K562 (cell line): ENCODE results near the gene HBP1. TPM values are rescaled to one million over a fixed set of nuclear protein-coding genes. Genes with fewer than 3 reads are reported as not detected.
A peak's percentile ranks its signal among the peaks of the same experiment; 100 is the strongest.

ENCODE experiments used
- ARNT ChIP-seq, 2 experiments: fragments of 450-650 bp; IDR thresholded peaks; 2 replicates each; pipeline ENCODE4 v1.6.1; 2016; ENCODE audit warnings: mild to moderate bottlenecking in 1 of 2
- CEBPB ChIP-seq: fragments of 450-650 bp; IDR thresholded peaks from 2 replicates; pipeline ENCODE4 v1.6.1; 2016; ENCODE audit warnings: missing genetic modification characterization, missing compliant biosample characterization
- FOXJ2 ChIP-seq: fragments of 200-800 bp; sonication (Bioruptor generic); IDR thresholded peaks from 2 replicates; pipeline ENCODE4 v1.6.1; 2016; ENCODE audit warnings: missing genetic modification characterization, missing compliant biosample characterization
- GATAD2A ChIP-seq: fragments of 450-650 bp; IDR thresholded peaks from 2 replicates; pipeline ENCODE4 v1.6.1; 2017
- KLF1 ChIP-seq: fragments of 450-650 bp; IDR thresholded peaks from 2 replicates; pipeline ENCODE4 v1.6.1; 2016; ENCODE audit warnings: missing genetic modification characterization, missing compliant biosample characterization
- NFIC ChIP-seq: fragments of 450-650 bp; IDR thresholded peaks from 2 replicates; pipeline ENCODE4 v1.6.1; 2017; ENCODE audit warnings: mild to moderate bottlenecking, inconsistent platforms
- NFRKB ChIP-seq: fragments of 450-650 bp; IDR thresholded peaks from 2 replicates; pipeline ENCODE4 v1.6.1; 2016; ENCODE audit warnings: low read depth
- NR4A1 ChIP-seq, 2 experiments: fragments of 250-450 bp in 1 of 2; fragments of 450-650 bp in 1 of 2; sonication (Bioruptor Pico) in 1 of 2; IDR thresholded peaks; 2 replicates each; pipeline versions ENCODE4 v1.4.0 to v1.6.1; 2016 to 2020; ENCODE audit warnings: mild to moderate bottlenecking in 2 of 2, missing compliant biosample characterization in 1 of 2, missing genetic modification characterization in 1 of 2, moderate library complexity in 1 of 2
- TEAD2 ChIP-seq: fragments of 450-650 bp; IDR thresholded peaks from 2 replicates; pipeline ENCODE4 v1.6.1; 2016; ENCODE audit warnings: missing genetic modification characterization, control low read depth, missing compliant biosample characterization
- TSC22D4 ChIP-seq: fragments of 450-650 bp; IDR thresholded peaks from 2 replicates; pipeline ENCODE4 v1.6.1; 2016; ENCODE audit warnings: missing genetic modification characterization, missing biosample characterization, control low read depth
- ZC3H4 ChIP-seq: sonication (generic); formaldehyde crosslinking; IDR thresholded peaks from 2 replicates; pipeline ENCODE4 v1.9.0; 2021; ENCODE audit warnings: missing genetic modification reagents, borderline replicate concordance
- polyA plus RNA-seq, 8 experiments: library from polyadenylated mRNA; depleted of rRNA in 4 of 8; stranded (reverse) in 5 of 8; unstranded in 3 of 8; fragments of >200 nt; fragmentation: Nextera tagmentation in 2 of 8; fragmentation: Illumina TruSeq in 1 of 8; extraction: Ambion mirVana in 2 of 8; extraction: Trizol in 1 of 8; gene quantifications; 2 replicates each; pipeline versions ENCODE4 v1.2.1 to v1.2.3, GENCODE V29; 2011 to 2014; ENCODE audit warnings: inconsistent platforms in 1 of 8, missing spikeins in 1 of 8
- total RNA-seq, 7 experiments: library from RNA; depleted of rRNA in 6 of 7; stranded (reverse); fragments of >200 nt in 6 of 7; fragmentation: Illumina TruSeq in 2 of 7; extraction: Trizol in 2 of 7; gene quantifications; 2 replicates each; pipeline versions ENCODE4 v1.2.1 to v1.2.3, GENCODE V29; 2011 to 2021; ENCODE audit warnings: low replicate concordance in 1 of 7
- TF ChIP-seq, protein P1 (sequence below): IDR thresholded peaks from 2 replicates; pipeline ENCODE4 v1.6.1; 2011; ENCODE audit not compliant: insufficient read length; ENCODE audit errors: extremely low read depth
- TF ChIP-seq, protein P2 (sequence below): sonication (generic); formaldehyde crosslinking; IDR thresholded peaks from 2 replicates; pipeline ENCODE4 v1.8.0; 2022; ENCODE audit warnings: mild to moderate bottlenecking, missing genetic modification reagents
- TF ChIP-seq, protein P3 (sequence below): fragments of 450-650 bp; IDR thresholded peaks from 2 replicates; pipeline ENCODE4 v1.7.1; 2018; ENCODE audit warnings: mild to moderate bottlenecking, low read depth; ENCODE audit not compliant: partially characterized antibody
- TF ChIP-seq, protein P4 (sequence below): sonication (generic); formaldehyde crosslinking; IDR thresholded peaks from 2 replicates; pipeline ENCODE4 v1.8.0; 2022; ENCODE audit warnings: missing genetic modification reagents, mild to moderate bottlenecking, moderate library complexity, borderline replicate concordance
- TF ChIP-seq, protein P5 (sequence below), 2 experiments: fragments of 450-650 bp; conservative IDR thresholded peaks; 2 replicates each; pipeline ENCODE4 v1.6.1; 2017; ENCODE audit warnings: mild to moderate bottlenecking in 2 of 2, moderate library complexity in 2 of 2

HBP1 gene
- total and polyA plus RNA-seq, 9 of the 15 experiments (the other 6 are each of a cell fraction or from before 2014, with no cell fraction given), result 18.7 to 59.9 (median 27.0) TPM

DNA sequence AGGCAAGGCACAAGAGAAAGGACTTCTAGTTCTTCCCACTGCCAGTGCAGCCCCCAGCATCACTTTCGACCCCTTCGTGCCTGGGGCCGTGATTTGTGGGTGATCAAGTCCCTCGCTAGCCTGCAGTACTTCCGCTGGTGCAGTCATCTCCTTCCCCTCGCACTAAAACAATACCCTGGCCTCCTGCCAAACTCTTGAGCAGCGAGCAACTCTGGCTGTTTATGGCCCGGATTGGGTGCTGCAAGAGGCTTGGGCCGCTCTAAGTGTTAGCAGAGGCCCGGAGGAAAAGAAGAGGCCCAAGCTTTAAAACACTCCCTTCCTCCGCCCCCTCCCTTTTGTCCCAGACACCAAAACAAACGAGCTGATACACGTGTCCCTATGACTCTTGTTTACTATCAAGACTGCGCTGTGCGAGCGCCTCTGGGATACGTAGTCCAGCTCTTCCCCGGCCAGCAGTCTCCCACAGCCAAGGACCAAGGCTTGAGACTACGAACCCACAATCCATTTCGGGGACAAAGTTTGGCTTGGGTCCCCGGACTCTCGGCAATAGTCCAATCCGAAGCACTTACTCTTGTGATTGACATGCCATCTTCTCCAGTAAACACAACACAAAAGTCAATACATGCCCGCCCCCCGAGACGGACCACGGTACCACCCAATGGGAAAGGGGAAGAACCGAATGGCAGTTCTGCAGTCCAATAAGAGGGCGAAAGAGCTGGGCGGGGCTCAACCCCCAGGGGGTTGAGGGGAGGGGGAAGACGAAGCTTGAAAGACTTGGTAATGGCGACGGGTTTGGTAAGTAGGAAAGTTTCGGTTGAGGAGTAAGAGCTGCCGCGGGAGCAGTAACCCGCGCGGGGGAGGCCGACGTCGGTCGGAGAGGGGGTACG lies at the start of gene HBP1 (continued):
- TF ChIP-seq, protein P1, sequence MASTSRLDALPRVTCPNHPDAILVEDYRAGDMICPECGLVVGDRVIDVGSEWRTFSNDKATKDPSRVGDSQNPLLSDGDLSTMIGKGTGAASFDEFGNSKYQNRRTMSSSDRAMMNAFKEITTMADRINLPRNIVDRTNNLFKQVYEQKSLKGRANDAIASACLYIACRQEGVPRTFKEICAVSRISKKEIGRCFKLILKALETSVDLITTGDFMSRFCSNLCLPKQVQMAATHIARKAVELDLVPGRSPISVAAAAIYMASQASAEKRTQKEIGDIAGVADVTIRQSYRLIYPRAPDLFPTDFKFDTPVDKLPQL, result no peak
- TF ChIP-seq, protein P2, sequence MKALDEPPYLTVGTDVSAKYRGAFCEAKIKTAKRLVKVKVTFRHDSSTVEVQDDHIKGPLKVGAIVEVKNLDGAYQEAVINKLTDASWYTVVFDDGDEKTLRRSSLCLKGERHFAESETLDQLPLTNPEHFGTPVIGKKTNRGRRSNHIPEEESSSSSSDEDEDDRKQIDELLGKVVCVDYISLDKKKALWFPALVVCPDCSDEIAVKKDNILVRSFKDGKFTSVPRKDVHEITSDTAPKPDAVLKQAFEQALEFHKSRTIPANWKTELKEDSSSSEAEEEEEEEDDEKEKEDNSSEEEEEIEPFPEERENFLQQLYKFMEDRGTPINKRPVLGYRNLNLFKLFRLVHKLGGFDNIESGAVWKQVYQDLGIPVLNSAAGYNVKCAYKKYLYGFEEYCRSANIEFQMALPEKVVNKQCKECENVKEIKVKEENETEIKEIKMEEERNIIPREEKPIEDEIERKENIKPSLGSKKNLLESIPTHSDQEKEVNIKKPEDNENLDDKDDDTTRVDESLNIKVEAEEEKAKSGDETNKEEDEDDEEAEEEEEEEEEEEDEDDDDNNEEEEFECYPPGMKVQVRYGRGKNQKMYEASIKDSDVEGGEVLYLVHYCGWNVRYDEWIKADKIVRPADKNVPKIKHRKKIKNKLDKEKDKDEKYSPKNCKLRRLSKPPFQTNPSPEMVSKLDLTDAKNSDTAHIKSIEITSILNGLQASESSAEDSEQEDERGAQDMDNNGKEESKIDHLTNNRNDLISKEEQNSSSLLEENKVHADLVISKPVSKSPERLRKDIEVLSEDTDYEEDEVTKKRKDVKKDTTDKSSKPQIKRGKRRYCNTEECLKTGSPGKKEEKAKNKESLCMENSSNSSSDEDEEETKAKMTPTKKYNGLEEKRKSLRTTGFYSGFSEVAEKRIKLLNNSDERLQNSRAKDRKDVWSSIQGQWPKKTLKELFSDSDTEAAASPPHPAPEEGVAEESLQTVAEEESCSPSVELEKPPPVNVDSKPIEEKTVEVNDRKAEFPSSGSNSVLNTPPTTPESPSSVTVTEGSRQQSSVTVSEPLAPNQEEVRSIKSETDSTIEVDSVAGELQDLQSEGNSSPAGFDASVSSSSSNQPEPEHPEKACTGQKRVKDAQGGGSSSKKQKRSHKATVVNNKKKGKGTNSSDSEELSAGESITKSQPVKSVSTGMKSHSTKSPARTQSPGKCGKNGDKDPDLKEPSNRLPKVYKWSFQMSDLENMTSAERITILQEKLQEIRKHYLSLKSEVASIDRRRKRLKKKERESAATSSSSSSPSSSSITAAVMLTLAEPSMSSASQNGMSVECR (CRISPR knock-in tag), result peak; percentile 90
- TF ChIP-seq KLF1 (tag) (0 out of 2 replicates have a peak, but pooled peaks have one; percentile 26), CEBPB (tag) (peak; percentile 84), ZC3H4 (CRISPR knock-in tag) (no peak), ARNT (IDR thresholded peaks at IDR 0.05) (peak; percentile 35 to 53; a peak in 3 of 4 replicates), TSC22D4 (no peak), GATAD2A (no peak), TEAD2 (tag) (no peak), FOXJ2 (tag) (peak; percentile 99), NR4A1 (CRISPR knock-in tag; IDR thresholded peaks at IDR 0.05) (no peak), NR4A1 (tag; IDR thresholded peaks at IDR 0.05) (0 out of 2 replicates have a peak, but pooled peaks have one; percentile 43), NFRKB (peak; percentile 100), NFIC (peak; percentile 99)
- TF ChIP-seq, protein P3, sequence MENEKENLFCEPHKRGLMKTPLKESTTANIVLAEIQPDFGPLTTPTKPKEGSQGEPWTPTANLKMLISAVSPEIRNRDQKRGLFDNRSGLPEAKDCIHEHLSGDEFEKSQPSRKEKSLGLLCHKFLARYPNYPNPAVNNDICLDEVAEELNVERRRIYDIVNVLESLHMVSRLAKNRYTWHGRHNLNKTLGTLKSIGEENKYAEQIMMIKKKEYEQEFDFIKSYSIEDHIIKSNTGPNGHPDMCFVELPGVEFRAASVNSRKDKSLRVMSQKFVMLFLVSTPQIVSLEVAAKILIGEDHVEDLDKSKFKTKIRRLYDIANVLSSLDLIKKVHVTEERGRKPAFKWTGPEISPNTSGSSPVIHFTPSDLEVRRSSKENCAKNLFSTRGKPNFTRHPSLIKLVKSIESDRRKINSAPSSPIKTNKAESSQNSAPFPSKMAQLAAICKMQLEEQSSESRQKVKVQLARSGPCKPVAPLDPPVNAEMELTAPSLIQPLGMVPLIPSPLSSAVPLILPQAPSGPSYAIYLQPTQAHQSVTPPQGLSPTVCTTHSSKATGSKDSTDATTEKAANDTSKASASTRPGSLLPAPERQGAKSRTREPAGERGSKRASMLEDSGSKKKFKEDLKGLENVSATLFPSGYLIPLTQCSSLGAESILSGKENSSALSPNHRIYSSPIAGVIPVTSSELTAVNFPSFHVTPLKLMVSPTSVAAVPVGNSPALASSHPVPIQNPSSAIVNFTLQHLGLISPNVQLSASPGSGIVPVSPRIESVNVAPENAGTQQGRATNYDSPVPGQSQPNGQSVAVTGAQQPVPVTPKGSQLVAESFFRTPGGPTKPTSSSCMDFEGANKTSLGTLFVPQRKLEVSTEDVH, result peak; percentile 40
- TF ChIP-seq, protein P4, sequence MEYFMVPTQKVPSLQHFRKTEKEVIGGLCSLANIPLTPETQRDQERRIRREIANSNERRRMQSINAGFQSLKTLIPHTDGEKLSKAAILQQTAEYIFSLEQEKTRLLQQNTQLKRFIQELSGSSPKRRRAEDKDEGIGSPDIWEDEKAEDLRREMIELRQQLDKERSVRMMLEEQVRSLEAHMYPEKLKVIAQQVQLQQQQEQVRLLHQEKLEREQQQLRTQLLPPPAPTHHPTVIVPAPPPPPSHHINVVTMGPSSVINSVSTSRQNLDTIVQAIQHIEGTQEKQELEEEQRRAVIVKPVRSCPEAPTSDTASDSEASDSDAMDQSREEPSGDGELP (CRISPR knock-in tag), result peak; percentile 68; the same call in 1 of the 2 replicates
- TF ChIP-seq, protein P5, sequence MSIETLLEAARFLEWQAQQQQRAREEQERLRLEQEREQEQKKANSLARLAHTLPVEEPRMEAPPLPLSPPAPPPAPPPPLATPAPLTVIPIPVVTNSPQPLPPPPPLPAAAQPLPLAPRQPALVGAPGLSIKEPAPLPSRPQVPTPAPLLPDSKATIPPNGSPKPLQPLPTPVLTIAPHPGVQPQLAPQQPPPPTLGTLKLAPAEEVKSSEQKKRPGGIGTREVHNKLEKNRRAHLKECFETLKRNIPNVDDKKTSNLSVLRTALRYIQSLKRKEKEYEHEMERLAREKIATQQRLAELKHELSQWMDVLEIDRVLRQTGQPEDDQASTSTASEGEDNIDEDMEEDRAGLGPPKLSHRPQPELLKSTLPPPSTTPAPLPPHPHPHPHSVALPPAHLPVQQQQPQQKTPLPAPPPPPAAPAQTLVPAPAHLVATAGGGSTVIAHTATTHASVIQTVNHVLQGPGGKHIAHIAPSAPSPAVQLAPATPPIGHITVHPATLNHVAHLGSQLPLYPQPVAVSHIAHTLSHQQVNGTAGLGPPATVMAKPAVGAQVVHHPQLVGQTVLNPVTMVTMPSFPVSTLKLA (conservative IDR thresholded peaks at IDR 0.05), result peak; percentile 100
